Measurements from ENCODE around the gene LTC4S.
"Not testable (repeated sequence)": the region's sequence is repeated elsewhere in the genome, so short reads cannot be mapped to it uniquely, and the experiment has no call there.

The LTC4S gene

DNA sequence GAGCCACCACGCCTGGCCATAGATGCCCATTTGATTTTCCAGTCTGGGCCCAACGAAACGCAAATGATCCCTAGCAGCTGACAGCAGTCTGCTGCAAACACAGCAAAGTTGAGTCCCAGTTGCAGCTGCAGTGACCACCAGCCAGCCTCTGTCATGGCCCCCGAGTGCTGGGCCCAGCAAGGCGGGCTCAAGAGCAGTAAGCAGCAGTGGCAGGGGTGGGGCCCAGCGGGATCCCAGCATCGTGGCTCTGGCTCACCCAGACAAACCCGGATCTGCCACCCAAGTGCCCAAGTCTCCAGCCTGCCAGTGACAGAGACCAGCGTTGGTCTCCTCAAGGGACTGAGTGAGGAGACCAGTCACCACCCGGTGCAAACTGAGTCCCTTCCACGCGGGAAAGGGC lies 6.9 kb upstream of the LTC4S start:
- Histone ChIP-seq H3K27me3 (replicated peaks; ENCODE audit: control insufficient read depth, insufficient read depth, low read length) (no peaks in the 10 kb centered on the region), H3K4me1 (ENCODE audit: control insufficient read depth, insufficient read depth, low read length) (no peaks in the 10 kb centered on the region), H3K36me3 (ENCODE audit: control insufficient read depth, insufficient read depth, low read length, severe bottlenecking) (no peaks in the 10 kb centered on the region), H3K9me3 (ENCODE audit: control insufficient read depth, low read length) (no peaks in the 10 kb centered on the region), H3K4me3 (ENCODE audit: low read length) (no peak overlapping the region), H3K9ac (ENCODE audit: low read length) (no peak overlapping the region)
- DNase-seq (ENCODE audit: low read depth) = no peak

- DNase-seq (ENCODE audit: low read depth) = no peak
- Histone ChIP-seq H3K36me3 (ENCODE audit: control insufficient read depth, insufficient read depth, low read length, severe bottlenecking) (no peaks in the 10 kb centered on the region), H3K9me3 (ENCODE audit: control insufficient read depth, low read length) (no peaks in the 10 kb centered on the region), H3K4me3 (ENCODE audit: low read length) (no peak overlapping the region), H3K9ac (ENCODE audit: low read length) (no peak overlapping the region), H3K4me1 (ENCODE audit: control insufficient read depth, insufficient read depth, low read length) (no peaks in the 10 kb centered on the region), H3K27me3 (replicated peaks; ENCODE audit: control insufficient read depth, insufficient read depth, low read length) (no peaks in the 10 kb centered on the region)
Measured at GRCh38 chr5:179788193-179788854, 5.5 kb upstream of the LTC4S start.

- not testable (repeated sequence) for H3K9ac ChIP-seq (ENCODE audit: low read length); H3K36me3 ChIP-seq (ENCODE audit: control insufficient read depth, insufficient read depth, low read length, severe bottlenecking); H3K27me3 ChIP-seq (replicated peaks; ENCODE audit: control insufficient read depth, insufficient read depth, low read length); DNase-seq (ENCODE audit: low read depth); H3K9me3 ChIP-seq (ENCODE audit: control insufficient read depth, low read length); H3K4me1 ChIP-seq (ENCODE audit: control insufficient read depth, insufficient read depth, low read length); H3K4me3 ChIP-seq (ENCODE audit: low read length)
Measured at GRCh38 chr5:179789278-179789677, 4.5 kb upstream of the LTC4S start.

DNA sequence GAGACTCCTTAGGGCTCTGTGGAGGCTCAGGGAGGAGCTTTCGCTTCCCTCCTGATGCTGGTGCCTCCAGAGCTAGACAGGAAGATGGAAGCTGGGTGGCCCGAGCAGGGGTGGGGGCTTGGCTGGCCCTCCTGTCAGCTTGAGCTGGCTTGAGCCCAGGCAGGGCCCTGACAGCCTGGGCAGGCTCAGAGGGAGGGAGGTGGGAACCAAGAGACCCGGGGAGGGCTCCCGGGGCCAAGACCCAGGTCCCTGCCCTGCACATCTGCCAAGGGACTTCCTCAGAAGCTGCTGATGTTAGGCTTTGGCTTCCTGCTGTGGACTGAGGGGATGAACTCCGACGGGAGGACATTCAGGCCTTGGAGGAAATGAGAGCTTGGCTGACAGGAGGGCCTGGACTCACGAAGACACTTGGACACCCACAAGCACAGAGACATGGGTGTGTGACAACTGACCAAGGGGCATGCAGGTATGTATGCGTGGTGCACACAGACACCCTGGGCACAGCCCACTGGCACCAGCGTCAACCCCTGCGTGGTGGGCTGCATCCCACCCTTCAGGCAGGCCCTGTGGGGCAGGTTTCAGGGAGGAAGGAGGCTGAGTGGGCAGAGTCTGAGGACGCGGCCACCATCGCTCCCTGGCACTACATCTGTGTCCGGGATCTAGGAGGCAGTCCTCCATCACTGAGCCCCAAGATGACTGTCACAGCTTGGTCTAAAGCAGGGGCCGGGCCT lies 1.7 kb upstream of the LTC4S start:
- Histone ChIP-seq H3K36me3 (ENCODE audit: control insufficient read depth, insufficient read depth, low read length, severe bottlenecking) (peaks cover 2% of the 10 kb centered on the region), H3K4me1 (ENCODE audit: control insufficient read depth, insufficient read depth, low read length) (peaks cover 14% of the 10 kb centered on the region), H3K4me3 (ENCODE audit: low read length) (no peak overlapping the region), H3K9me3 (ENCODE audit: control insufficient read depth, low read length) (no peaks in the 10 kb centered on the region), H3K9ac (ENCODE audit: low read length) (no peak overlapping the region), H3K27me3 (replicated peaks; ENCODE audit: control insufficient read depth, insufficient read depth, low read length) (no peaks in the 10 kb centered on the region)
- no peak for DNase-seq (ENCODE audit: low read depth)

- Histone ChIP-seq H3K27me3 (replicated peaks; ENCODE audit: control insufficient read depth, insufficient read depth, low read length) (no peaks in the 10 kb centered on the region), H3K4me1 (ENCODE audit: control insufficient read depth, insufficient read depth, low read length) (peaks cover 14% of the 10 kb centered on the region), H3K4me3 (ENCODE audit: low read length) (no peak overlapping the region), H3K9me3 (ENCODE audit: control insufficient read depth, low read length) (no peaks in the 10 kb centered on the region), H3K9ac (ENCODE audit: low read length) (no peak overlapping the region), H3K36me3 (ENCODE audit: control insufficient read depth, insufficient read depth, low read length, severe bottlenecking) (peaks cover 9% of the 10 kb centered on the region)
- DNase-seq (ENCODE audit: low read depth) = no peak
Measured at GRCh38 chr5:179792612-179793467, 946 bp upstream of the LTC4S start.

- no peaks in the 10 kb centered on the region for H3K9me3 ChIP-seq (ENCODE audit: control insufficient read depth, low read length)
- peaks cover 14% of the 10 kb centered on the region for H3K4me1 ChIP-seq (ENCODE audit: control insufficient read depth, insufficient read depth, low read length)
- DNase-seq (ENCODE audit: low read depth) = no peak
- H3K36me3 ChIP-seq (ENCODE audit: control insufficient read depth, insufficient read depth, low read length, severe bottlenecking) = peaks cover 22% of the 10 kb centered on the region
- peak overlapping the region; percentile 54 for H3K9ac ChIP-seq (ENCODE audit: low read length)
- H3K4me3 ChIP-seq (ENCODE audit: low read length) = no peak overlapping the region
- no peaks in the 10 kb centered on the region for H3K27me3 ChIP-seq (replicated peaks; ENCODE audit: control insufficient read depth, insufficient read depth, low read length)
Measured at GRCh38 chr5:179794171-179794570, 385 bp downstream of the LTC4S start.

DNA sequence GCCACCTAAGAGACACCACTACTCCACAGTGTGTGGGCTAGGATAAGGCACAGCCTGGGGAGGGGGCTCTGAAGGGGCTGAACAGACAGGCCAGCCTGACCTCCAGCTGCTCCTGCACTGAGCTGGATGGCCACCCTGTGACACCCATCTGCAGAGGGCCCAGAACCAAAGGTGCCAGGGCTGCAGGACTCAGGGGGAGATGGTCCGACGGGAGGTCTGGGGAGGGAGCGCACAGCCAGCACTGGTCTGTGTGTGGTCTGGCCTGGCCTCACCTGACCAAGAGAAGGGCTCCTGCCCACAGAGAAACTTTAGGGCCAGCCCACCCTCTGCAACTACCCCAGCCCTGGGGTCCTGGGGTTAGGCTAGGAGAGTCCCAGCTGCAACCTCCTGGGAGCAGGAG lies 789 bp downstream of the LTC4S start:
- no peak overlapping the region for H3K9ac ChIP-seq (ENCODE audit: low read length)
- H3K36me3 ChIP-seq (ENCODE audit: control insufficient read depth, insufficient read depth, low read length, severe bottlenecking) = peaks cover 26% of the 10 kb centered on the region
- no peak for DNase-seq (ENCODE audit: low read depth)
- H3K9me3 ChIP-seq (ENCODE audit: control insufficient read depth, low read length) = no peaks in the 10 kb centered on the region
- no peak overlapping the region for H3K4me3 ChIP-seq (ENCODE audit: low read length)
- peaks cover 14% of the 10 kb centered on the region for H3K4me1 ChIP-seq (ENCODE audit: control insufficient read depth, insufficient read depth, low read length)
- no peaks in the 10 kb centered on the region for H3K27me3 ChIP-seq (replicated peaks; ENCODE audit: control insufficient read depth, insufficient read depth, low read length)

- peaks cover 33% of the 10 kb centered on the region for H3K36me3 ChIP-seq (ENCODE audit: control insufficient read depth, insufficient read depth, low read length, severe bottlenecking)
- no peaks in the 10 kb centered on the region for H3K27me3 ChIP-seq (replicated peaks; ENCODE audit: control insufficient read depth, insufficient read depth, low read length)
- H3K4me3 ChIP-seq (ENCODE audit: low read length) = peak overlapping the region; percentile 68
- H3K4me1 ChIP-seq (ENCODE audit: control insufficient read depth, insufficient read depth, low read length) = peaks cover 14% of the 10 kb centered on the region
- peak; percentile 25 for DNase-seq (ENCODE audit: low read depth)
- H3K9me3 ChIP-seq (ENCODE audit: control insufficient read depth, low read length) = no peaks in the 10 kb centered on the region
- peak overlapping the region; percentile 46 for H3K9ac ChIP-seq (ENCODE audit: low read length)
Measured at GRCh38 chr5:179795049-179795862, 1.5 kb downstream of the LTC4S start.

GRCh38 chr5:179795863-179796833 lies 2.4 kb downstream of the LTC4S start:
- Histone ChIP-seq H3K9ac (ENCODE audit: low read length) (peak overlapping the region; percentile 85), H3K4me3 (ENCODE audit: low read length) (peak overlapping the region; percentile 79), H3K4me1 (ENCODE audit: control insufficient read depth, insufficient read depth, low read length) (peaks cover 14% of the 10 kb centered on the region), H3K36me3 (ENCODE audit: control insufficient read depth, insufficient read depth, low read length, severe bottlenecking) (peaks cover 34% of the 10 kb centered on the region), H3K9me3 (ENCODE audit: control insufficient read depth, low read length) (no peaks in the 10 kb centered on the region), H3K27me3 (replicated peaks; ENCODE audit: control insufficient read depth, insufficient read depth, low read length) (no peaks in the 10 kb centered on the region)
- peak; percentile 93 for DNase-seq (ENCODE audit: low read depth)

Measured in adipocyte (in vitro differentiated cells).